ENCODE measurements around the gene EIF3I. TPM values are rescaled to one million over a fixed set of nuclear protein-coding genes. Genes with fewer than 3 reads are reported as not detected.

The EIF3I gene
- total RNA-seq, 1 donor from 2014 or later, result 143 TPM

DNA sequence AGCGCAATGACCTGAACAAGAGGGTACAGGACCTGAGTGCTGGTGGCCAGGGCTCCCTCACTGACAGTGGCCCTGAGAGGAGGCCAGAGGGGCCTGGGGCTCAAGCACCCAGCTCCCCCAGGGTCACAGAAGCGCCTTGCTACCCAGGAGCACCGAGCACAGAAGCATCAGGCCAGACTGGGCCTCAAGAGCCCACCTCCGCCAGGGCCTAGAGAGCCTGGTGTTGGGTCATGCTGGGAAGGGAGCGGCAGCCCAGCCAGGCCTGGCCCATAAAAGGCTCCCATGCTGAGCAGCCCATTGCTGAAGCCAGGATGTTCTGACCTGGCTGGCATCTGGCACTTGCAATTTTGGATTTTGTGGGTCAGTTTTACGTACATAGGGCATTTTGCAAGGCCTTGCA is 27.2 kb upstream of the EIF3I start:
- DNase-seq (ENCODE audit: low spot score, unreplicated experiment), result no peak
- Mint-ChIP-seq H3K27ac (no peak overlapping the region), H3K4me3 (ENCODE audit: low read depth) (no peak overlapping the region), H3K27me3 (no peaks in the 10 kb centered on the region), H3K9me3 (ENCODE audit: low read depth) (no peaks in the 10 kb centered on the region), H3K4me1 (ENCODE audit: low read depth) (peaks cover 2% of the 10 kb centered on the region), H3K36me3 (ENCODE audit: insufficient read depth) (peaks cover 23% of the 10 kb centered on the region)
- no peak for TF ChIP-seq CTCF (IDR thresholded peaks at IDR 0.05; ENCODE audit: unreplicated experiment)

DNA sequence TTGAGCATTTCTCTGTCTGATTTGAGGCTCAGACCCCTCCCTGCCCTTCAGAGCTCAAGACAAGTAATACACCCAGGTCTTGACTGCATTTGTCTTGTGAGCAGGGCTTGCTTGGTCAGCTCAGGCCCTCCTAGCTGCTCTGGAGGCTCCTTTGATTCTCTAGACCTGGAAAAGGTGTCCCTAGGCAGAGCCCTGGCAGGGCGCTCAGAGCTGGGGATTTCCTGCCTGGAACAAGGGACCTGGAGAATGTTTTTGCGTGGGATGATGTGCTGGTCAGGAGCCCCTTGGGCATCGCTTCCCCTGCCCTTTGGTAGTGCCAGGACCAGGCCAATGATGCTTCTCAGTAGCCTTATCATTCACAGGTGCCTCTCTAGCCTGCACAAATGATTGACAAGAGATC is 26.7 kb upstream of the EIF3I start:
- no peak overlapping the region for H3K4me3 Mint-ChIP-seq (ENCODE audit: low read depth)
- H3K36me3 Mint-ChIP-seq (ENCODE audit: insufficient read depth), result peaks cover 20% of the 10 kb centered on the region
- peaks cover 7% of the 10 kb centered on the region for H3K4me1 Mint-ChIP-seq (ENCODE audit: low read depth)
- no peaks in the 10 kb centered on the region for H3K27me3 Mint-ChIP-seq
- no peak for DNase-seq (ENCODE audit: low spot score, unreplicated experiment)
- TF ChIP-seq CTCF (IDR thresholded peaks at IDR 0.05; ENCODE audit: unreplicated experiment), result no peak
- H3K27ac Mint-ChIP-seq, result no peak overlapping the region
- no peaks in the 10 kb centered on the region for H3K9me3 Mint-ChIP-seq (ENCODE audit: low read depth)

DNA sequence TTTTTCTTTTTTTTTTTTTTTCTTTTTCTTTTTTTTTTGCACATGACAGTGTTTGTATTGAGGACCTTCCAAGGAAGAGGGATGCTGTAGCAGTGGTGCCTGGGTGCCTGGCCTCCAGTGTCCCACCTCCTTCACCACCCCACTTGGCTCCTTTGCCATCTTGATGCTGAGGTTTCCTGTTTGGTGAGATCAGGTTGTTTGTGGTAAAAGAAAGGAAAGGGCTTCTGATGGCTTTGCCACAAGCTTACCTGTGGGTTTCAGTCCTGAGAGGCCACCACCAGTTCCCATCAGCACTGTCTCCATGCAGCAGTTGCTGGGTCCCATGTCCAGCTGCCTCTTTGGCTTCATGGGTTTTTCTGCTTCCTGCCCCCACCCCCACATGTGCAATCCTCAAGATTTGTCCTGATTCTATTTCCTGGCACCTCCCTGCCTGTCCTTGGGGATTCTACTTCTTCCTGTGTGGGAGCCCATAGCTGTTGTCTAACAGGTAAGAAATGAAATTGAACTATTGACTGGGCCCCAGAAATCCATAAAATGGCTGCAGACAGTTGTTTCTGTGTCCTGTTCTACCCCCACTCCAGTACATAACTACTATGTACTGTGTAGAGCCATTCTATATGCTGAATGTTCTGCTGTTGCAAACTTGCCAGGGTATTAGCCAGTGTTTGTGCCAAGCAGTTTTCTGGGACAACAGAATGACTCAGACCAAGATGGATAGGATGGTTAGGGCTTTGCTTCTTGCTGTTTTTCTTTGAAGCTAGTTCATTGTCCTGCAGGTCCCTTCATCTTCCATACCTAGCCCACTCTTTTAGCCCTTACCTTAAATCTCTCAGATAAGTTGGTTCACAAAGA is 26.0 kb upstream of the EIF3I start:
- H3K36me3 Mint-ChIP-seq (ENCODE audit: insufficient read depth), result peaks cover 20% of the 10 kb centered on the region
- H3K4me3 Mint-ChIP-seq (ENCODE audit: low read depth), result no peak overlapping the region
- TF ChIP-seq CTCF (IDR thresholded peaks at IDR 0.05; ENCODE audit: unreplicated experiment), result no peak
- peak overlapping the region; percentile 10 for H3K27ac Mint-ChIP-seq
- H3K27me3 Mint-ChIP-seq, result no peaks in the 10 kb centered on the region
- peaks cover 7% of the 10 kb centered on the region for H3K4me1 Mint-ChIP-seq (ENCODE audit: low read depth)
- no peak for DNase-seq (ENCODE audit: low spot score, unreplicated experiment)
- H3K9me3 Mint-ChIP-seq (ENCODE audit: low read depth), result no peaks in the 10 kb centered on the region

- no peak for DNase-seq (ENCODE audit: low spot score, unreplicated experiment)
- Mint-ChIP-seq H3K4me1 (ENCODE audit: low read depth) (peaks cover 12% of the 10 kb centered on the region), H3K9me3 (ENCODE audit: low read depth) (no peaks in the 10 kb centered on the region), H3K36me3 (ENCODE audit: insufficient read depth) (peaks cover 13% of the 10 kb centered on the region), H3K4me3 (ENCODE audit: low read depth) (no peak overlapping the region), H3K27me3 (no peaks in the 10 kb centered on the region), H3K27ac (peak overlapping the region; percentile 10)
- TF ChIP-seq CTCF (IDR thresholded peaks at IDR 0.05; ENCODE audit: unreplicated experiment), result no peak
Observed at GRCh38 chr1:32197074-32197473, 25.1 kb upstream of the EIF3I start.

GRCh38 chr1:32197837-32198236 is 24.4 kb upstream of the EIF3I start:
- H3K4me1 Mint-ChIP-seq (ENCODE audit: low read depth), result peaks cover 12% of the 10 kb centered on the region
- H3K36me3 Mint-ChIP-seq (ENCODE audit: insufficient read depth), result peaks cover 10% of the 10 kb centered on the region
- DNase-seq (ENCODE audit: low spot score, unreplicated experiment), result no peak

More at GRCh38 chr1:32197837-32198236, 24.4 kb upstream of the EIF3I start:
- Mint-ChIP-seq H3K27ac (no peak overlapping the region), H3K27me3 (no peaks in the 10 kb centered on the region), H3K4me3 (ENCODE audit: low read depth) (no peak overlapping the region), H3K9me3 (ENCODE audit: low read depth) (no peaks in the 10 kb centered on the region)
- no peak for TF ChIP-seq CTCF (IDR thresholded peaks at IDR 0.05; ENCODE audit: unreplicated experiment)
